Gastrocnemius medialis (tissue), 4 donors: Measurements from ENCODE around the gene RAB22A.

Experiments used
- CTCF ChIP-seq, 5 experiments: fragments of 450-650 bp in 3 of 5; fragments of 200-600 bp in 2 of 5; sonication (generic) in 2 of 5; IDR thresholded peaks in 4 of 5; conservative IDR thresholded peaks in 1 of 5; 1 replicate in 4 of 5; 2 replicates in 1 of 5; pipeline ENCODE4 v1.5.1; 2016 to 2019; ENCODE audit warnings: antibody characterized with exemption in 5 of 5, mild to moderate bottlenecking in 3 of 5, moderate library complexity in 3 of 5
- POLR2A ChIP-seq, 2 donors: fragments of 450-650 bp; IDR thresholded peaks; one replicate each; pipeline ENCODE4 v1.6.1; 2017; ENCODE audit warnings: antibody characterized with exemption in 2 of 2, mild to moderate bottlenecking in 2 of 2, moderate library complexity in 2 of 2

GRCh38 chr20:58394801-58395200 lies 85.3 kb downstream of the RAB22A start:
- TF ChIP-seq CTCF (IDR thresholded peaks at IDR 0.05 in 4 of 5, conservative IDR thresholded peaks at IDR 0.05 in 1 of 5) (no peak), POLR2A (IDR thresholded peaks at IDR 0.05) (no peak)
